ENCODE results near the gene DAAM1. TPM values are rescaled to one million over a fixed set of nuclear protein-coding genes. Genes with fewer than 3 reads are reported as not detected.

The DAAM1 gene
- polyA plus RNA-seq, 1 of the 3 experiments (the other 2 are of a cell fraction), result 5.1 TPM

DNA sequence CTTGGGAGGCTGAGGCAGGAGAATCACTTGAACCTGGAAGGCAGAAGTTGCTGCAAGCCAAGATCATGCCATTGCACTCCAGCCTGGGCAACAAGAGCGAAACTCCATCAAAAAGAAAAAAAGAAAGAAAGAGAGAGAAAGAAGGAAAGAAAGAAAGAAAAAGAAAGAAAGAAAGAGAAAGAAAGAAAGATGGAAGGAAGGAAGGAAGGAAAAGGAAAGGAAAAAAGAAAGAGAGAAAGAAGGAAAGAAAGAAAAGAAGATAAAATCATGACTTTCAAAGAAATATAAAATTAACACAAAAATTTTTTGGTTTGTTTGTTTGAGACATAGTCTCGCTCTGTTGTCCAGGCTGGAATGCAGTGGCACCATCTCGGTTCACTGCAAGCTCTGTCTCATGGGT is 22.2 kb upstream of the DAAM1 start:
- peaks cover 4% of the 10 kb centered on the region for H3F3A ChIP-seq (replicated peaks; ENCODE audit: insufficient read depth)
- no peaks in the 10 kb centered on the region for H4K20me1 ChIP-seq (ENCODE audit: insufficient read depth)
- TF ChIP-seq RAD21 (IDR thresholded peaks at IDR 0.05; ENCODE audit: low read length) (no peak), PBX3 (IDR thresholded peaks at IDR 0.05) (no peak), MEF2A (IDR thresholded peaks at IDR 0.05; ENCODE audit: borderline replicate concordance, low read depth) (no peak), RXRA (IDR thresholded peaks at IDR 0.05; ENCODE audit: borderline replicate concordance, low read depth) (no peak)
- TF ChIP-seq, protein P1, sequence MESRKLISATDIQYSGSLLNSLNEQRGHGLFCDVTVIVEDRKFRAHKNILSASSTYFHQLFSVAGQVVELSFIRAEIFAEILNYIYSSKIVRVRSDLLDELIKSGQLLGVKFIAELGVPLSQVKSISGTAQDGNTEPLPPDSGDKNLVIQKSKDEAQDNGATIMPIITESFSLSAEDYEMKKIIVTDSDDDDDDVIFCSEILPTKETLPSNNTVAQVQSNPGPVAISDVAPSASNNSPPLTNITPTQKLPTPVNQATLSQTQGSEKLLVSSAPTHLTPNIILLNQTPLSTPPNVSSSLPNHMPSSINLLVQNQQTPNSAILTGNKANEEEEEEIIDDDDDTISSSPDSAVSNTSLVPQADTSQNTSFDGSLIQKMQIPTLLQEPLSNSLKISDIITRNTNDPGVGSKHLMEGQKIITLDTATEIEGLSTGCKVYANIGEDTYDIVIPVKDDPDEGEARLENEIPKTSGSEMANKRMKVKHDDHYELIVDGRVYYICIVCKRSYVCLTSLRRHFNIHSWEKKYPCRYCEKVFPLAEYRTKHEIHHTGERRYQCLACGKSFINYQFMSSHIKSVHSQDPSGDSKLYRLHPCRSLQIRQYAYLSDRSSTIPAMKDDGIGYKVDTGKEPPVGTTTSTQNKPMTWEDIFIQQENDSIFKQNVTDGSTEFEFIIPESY (IDR thresholded peaks at IDR 0.05; ENCODE audit: borderline replicate concordance, low read depth), result no peak
- TF ChIP-seq, protein P2, sequence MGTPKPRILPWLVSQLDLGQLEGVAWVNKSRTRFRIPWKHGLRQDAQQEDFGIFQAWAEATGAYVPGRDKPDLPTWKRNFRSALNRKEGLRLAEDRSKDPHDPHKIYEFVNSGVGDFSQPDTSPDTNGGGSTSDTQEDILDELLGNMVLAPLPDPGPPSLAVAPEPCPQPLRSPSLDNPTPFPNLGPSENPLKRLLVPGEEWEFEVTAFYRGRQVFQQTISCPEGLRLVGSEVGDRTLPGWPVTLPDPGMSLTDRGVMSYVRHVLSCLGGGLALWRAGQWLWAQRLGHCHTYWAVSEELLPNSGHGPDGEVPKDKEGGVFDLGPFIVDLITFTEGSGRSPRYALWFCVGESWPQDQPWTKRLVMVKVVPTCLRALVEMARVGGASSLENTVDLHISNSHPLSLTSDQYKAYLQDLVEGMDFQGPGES (IDR thresholded peaks at IDR 0.05; ENCODE audit: low read depth, low read length), result no peak
- TF ChIP-seq, protein P3, sequence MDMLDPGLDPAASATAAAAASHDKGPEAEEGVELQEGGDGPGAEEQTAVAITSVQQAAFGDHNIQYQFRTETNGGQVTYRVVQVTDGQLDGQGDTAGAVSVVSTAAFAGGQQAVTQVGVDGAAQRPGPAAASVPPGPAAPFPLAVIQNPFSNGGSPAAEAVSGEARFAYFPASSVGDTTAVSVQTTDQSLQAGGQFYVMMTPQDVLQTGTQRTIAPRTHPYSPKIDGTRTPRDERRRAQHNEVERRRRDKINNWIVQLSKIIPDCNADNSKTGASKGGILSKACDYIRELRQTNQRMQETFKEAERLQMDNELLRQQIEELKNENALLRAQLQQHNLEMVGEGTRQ (IDR thresholded peaks at IDR 0.05; ENCODE audit: borderline replicate concordance, low read depth, low read length), result no peak
- H3K4me2 ChIP-seq, result no peak overlapping the region
- no peaks in the 10 kb centered on the region for H3K4me1 ChIP-seq (ENCODE audit: control insufficient read depth in 1 of 2, insufficient read depth in 2 of 2, low read depth in 1 of 2, low read length in 1 of 2)
- H3K79me2 ChIP-seq (ENCODE audit: insufficient read depth), result no peaks in the 10 kb centered on the region
- no peak overlapping the region for H3K4me3 ChIP-seq (ENCODE audit: low read depth in 2 of 2, low read length in 1 of 2)
- no peak for DNase-seq
- no peaks in the 10 kb centered on the region for H3K36me3 ChIP-seq (replicated peaks in 1 of 2; ENCODE audit: control insufficient read depth in 1 of 2, insufficient read depth in 2 of 2, low read length in 1 of 2)
- no peaks in the 10 kb centered on the region for H3K9me3 ChIP-seq
- ChIA-PET POLR2A (no interaction called here), CTCF (interaction anchor here (1.0 kb wide), 1 partner anchor 11 kb away, joined by 3 read pairs; no protein-coding TSS in a partner anchor)
- no peaks in the 10 kb centered on the region for H3K9me2 ChIP-seq
- WGBS (ENCODE audit: low lambda C conversion rate), result 63% methylated on average over 3 of the region's 3 CpGs
- no peak overlapping the region for H2AFZ ChIP-seq (ENCODE audit: low read depth)
- H3K27me3 ChIP-seq (ENCODE audit: insufficient read depth), result no peaks in the 10 kb centered on the region
- H3K9ac ChIP-seq, result no peak overlapping the region
- H3K27ac ChIP-seq (ENCODE audit: low read depth in 2 of 2, low read length in 1 of 2), result no peak overlapping the region

DNA sequence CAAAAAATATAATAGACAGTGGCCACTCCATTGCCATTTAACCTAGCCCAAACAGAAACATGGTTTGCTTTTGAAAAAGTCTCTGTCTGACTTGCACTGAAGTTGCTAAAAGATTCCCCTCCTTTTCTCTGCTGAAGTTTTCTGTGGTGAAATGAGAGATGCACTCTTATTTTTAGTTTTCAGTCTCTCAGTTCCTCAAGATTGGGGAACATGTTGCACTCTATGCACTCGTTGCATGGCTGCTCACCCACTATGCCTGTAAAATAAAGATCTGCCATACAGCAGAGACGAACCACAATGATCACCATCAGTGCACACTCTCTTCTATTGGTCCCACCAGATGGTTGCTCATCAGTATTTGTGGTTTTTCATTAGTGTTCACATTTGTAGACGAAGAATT is 13.1 kb upstream of the DAAM1 start:
- CTCF ChIA-PET, result no interaction called here
- H3K79me2 ChIP-seq (ENCODE audit: insufficient read depth), result no peaks in the 10 kb centered on the region

More for the DNA sequence above, 13.1 kb upstream of the DAAM1 start:
- DNase-seq, result no peak
- WGBS (ENCODE audit: low lambda C conversion rate), result 56% methylated on average over 2 of the region's 3 CpGs
- no peaks in the 10 kb centered on the region for H3K9me2 ChIP-seq
- no peaks in the 10 kb centered on the region for H3K36me3 ChIP-seq (replicated peaks in 1 of 2; ENCODE audit: control insufficient read depth in 1 of 2, insufficient read depth in 2 of 2, low read length in 1 of 2)
- TF ChIP-seq RXRA (IDR thresholded peaks at IDR 0.05; ENCODE audit: borderline replicate concordance, low read depth), result no peak
- TF ChIP-seq FOXJ3 (CRISPR knock-in tag; IDR thresholded peaks at IDR 0.05), result no peak
- no peak for TF ChIP-seq TAF1 (IDR thresholded peaks at IDR 0.05; ENCODE audit: borderline replicate concordance, low read depth, low read length)
- no peak for TF ChIP-seq PBX3 (IDR thresholded peaks at IDR 0.05)
- TF ChIP-seq FOXM1 (IDR thresholded peaks at IDR 0.05; ENCODE audit: low read depth), result no peak
- TF ChIP-seq YY1 (IDR thresholded peaks at IDR 0.05; ENCODE audit: low read depth), result no peak
- no peak for TF ChIP-seq SIN3A (IDR thresholded peaks at IDR 0.05; ENCODE audit: borderline replicate concordance, low read depth, low read length)
- TF ChIP-seq, protein P2 (IDR thresholded peaks at IDR 0.05; ENCODE audit: low read depth, low read length), result no peak
- H4K20me1 ChIP-seq (ENCODE audit: insufficient read depth), result no peaks in the 10 kb centered on the region
- H3K4me2 ChIP-seq, result no peak overlapping the region
- POLR2A ChIA-PET, result no interaction called here
- no peaks in the 10 kb centered on the region for H3F3A ChIP-seq (replicated peaks; ENCODE audit: insufficient read depth)
- H3K27me3 ChIP-seq (ENCODE audit: insufficient read depth), result no peaks in the 10 kb centered on the region
- no peak overlapping the region for H3K4me3 ChIP-seq (ENCODE audit: low read depth in 2 of 2, low read length in 1 of 2)
- no peak overlapping the region for H2AFZ ChIP-seq (ENCODE audit: low read depth)
- H3K27ac ChIP-seq (ENCODE audit: low read depth in 2 of 2, low read length in 1 of 2), result no peak overlapping the region
- no peak overlapping the region for H3K9ac ChIP-seq
- no peaks in the 10 kb centered on the region for H3K4me1 ChIP-seq (ENCODE audit: control insufficient read depth in 1 of 2, insufficient read depth in 2 of 2, low read depth in 1 of 2, low read length in 1 of 2)
- no peaks in the 10 kb centered on the region for H3K9me3 ChIP-seq
